Keratinocyte (primary cell): ENCODE measurements around the gene ETF1. TPM values are rescaled to one million over a fixed set of nuclear protein-coding genes. Genes with fewer than 3 reads are reported as not detected.

Source experiments
- DNase-seq: peaks from one replicate; pipeline ENCODE4 v3.0.0-alpha.2; 2011; ENCODE audit warnings: low read depth, missing footprints, low spot score
- FAIRE-seq: peaks from 2 replicates; lab custom pipeline; 2011; peaks lifted over from hg19 to GRCh38; lab: Jason Lieb, UNC
- H2AFZ ChIP-seq: 2 replicates; pipeline ENCODE4 v1.6.0; 2012; ENCODE audit warnings: low read length, control low read depth, inconsistent platforms; ENCODE audit not compliant: control insufficient read depth
- H3K27ac ChIP-seq: 2 replicates; pipeline ENCODE4 v1.5.1; 2011; ENCODE audit warnings: low read length; ENCODE audit not compliant: control insufficient read depth, insufficient read depth
- H3K27me3 ChIP-seq: 3 replicates; pipeline ENCODE4 v1.6.0; 2011; ENCODE audit warnings: low read length; ENCODE audit not compliant: control insufficient read depth, insufficient read depth; ENCODE audit errors: extremely low read depth
- H3K36me3 ChIP-seq, 2 experiments: 2 replicates in 1 of 2; 3 replicates in 1 of 2; pipeline ENCODE4 v1.5.1; 2011; ENCODE audit warnings: low read length in 2 of 2, mild to moderate bottlenecking in 1 of 2; ENCODE audit not compliant: control insufficient read depth in 2 of 2, insufficient read depth in 2 of 2; ENCODE audit errors: extremely low read depth in 1 of 2
- H3K4me1 ChIP-seq: 3 replicates; pipeline ENCODE4 v1.5.1; 2011; ENCODE audit warnings: low read length; ENCODE audit not compliant: control insufficient read depth, insufficient read depth; ENCODE audit errors: extremely low read depth
- H3K4me2 ChIP-seq: 3 replicates; pipeline ENCODE4 v1.6.0; 2011; ENCODE audit warnings: low read depth, low read length; ENCODE audit not compliant: control insufficient read depth, insufficient read depth; ENCODE audit errors: extremely low read depth
- H3K4me3 ChIP-seq, 3 experiments: fragments of 200-600 bp in 1 of 3; sonication (generic) in 1 of 3; 2 replicates in 2 of 3; 3 replicates in 1 of 3; pipeline ENCODE4 v1.5.1; 2011 to 2016; ENCODE audit warnings: low read length in 3 of 3, mild to moderate bottlenecking in 3 of 3, control low read depth in 2 of 3, inconsistent platforms in 1 of 3, low read depth in 1 of 3, mixed read lengths in 1 of 3, mixed run types in 1 of 3, moderate library complexity in 1 of 3; ENCODE audit not compliant: control insufficient read depth in 2 of 3, insufficient read depth in 2 of 3; ENCODE audit errors: extremely low read depth in 1 of 3
- H3K79me2 ChIP-seq: 2 replicates; pipeline ENCODE4 v1.6.0; 2012; ENCODE audit warnings: low read length; ENCODE audit not compliant: control insufficient read depth, insufficient read depth
- H3K9ac ChIP-seq: 3 replicates; pipeline ENCODE4 v1.6.0; 2011; ENCODE audit warnings: low read length; ENCODE audit not compliant: control insufficient read depth, insufficient read depth; ENCODE audit errors: extremely low read depth
- H3K9me1 ChIP-seq: 3 replicates; pipeline ENCODE4 v1.6.0; 2011; ENCODE audit warnings: low read length; ENCODE audit not compliant: control insufficient read depth, insufficient read depth; ENCODE audit errors: extremely low read depth
- H3K9me3 ChIP-seq: 2 replicates; pipeline ENCODE4 v1.5.1; 2012; ENCODE audit warnings: low read depth, low read length; ENCODE audit not compliant: control insufficient read depth
- H4K20me1 ChIP-seq: 3 replicates; pipeline ENCODE4 v1.6.0; 2011; ENCODE audit warnings: low read length; ENCODE audit not compliant: control insufficient read depth, insufficient read depth; ENCODE audit errors: extremely low read depth
- CTCF ChIP-seq, 3 experiments: IDR thresholded peaks in 1 of 3; conservative IDR thresholded peaks in 1 of 3; optimal IDR thresholded peaks in 1 of 3; 2 replicates in 2 of 3; 3 replicates in 1 of 3; pipeline versions ENCODE3 to v1.5.1; 2011; ENCODE audit warnings: low read length in 3 of 3, mild to moderate bottlenecking in 3 of 3, moderate library complexity in 2 of 3, control low read depth in 1 of 3, inconsistent platforms in 1 of 3; ENCODE audit not compliant: insufficient read depth in 2 of 3; ENCODE audit errors: extremely low read depth in 1 of 3
- EZH2 ChIP-seq: IDR thresholded peaks from one replicate; pipeline ENCODE4 v1.6.1; 2012; ENCODE audit warnings: inconsistent platforms, mild to moderate bottlenecking, low read length, moderate library complexity
- dilution Hi-C: fragments of 300-500 bp; cut with MboI; formaldehyde crosslinking; loops from one replicate; pipeline ENCODE4 v1.7.0; 2020; ENCODE audit warnings: low sequenced_read_pairs; ENCODE audit not compliant: extremely low pct_ligation_motif_present
- polyA plus RNA-seq, 5 experiments: library from polyadenylated mRNA; depleted of rRNA in 3 of 5; stranded (reverse) in 3 of 5; stranded (forward) in 1 of 5; unstranded in 1 of 5; fragments of >200 nt; gene quantifications; 1 replicate in 1 of 5; 2 replicates in 3 of 5; 3 replicates in 1 of 5; pipeline versions ENCODE4 v1.2.1 to v1.2.3, GENCODE V29; 2011 to 2012; ENCODE audit warnings: missing spikeins in 2 of 5, low read depth in 1 of 5, low replicate concordance in 1 of 5

Gene ETF1
- polyA plus RNA-seq, 1 donor (not counting 4 experiments of a cell fraction or from before 2014, with no cell fraction given) = 137 TPM

- Histone ChIP-seq H3K4me3 (no peak overlapping the region), H3K4me2 (no peak overlapping the region), H3K36me3 (peaks cover 3 to 5% of the 10 kb centered on the region in 2 experiments), H3K27me3 (no peaks in the 10 kb centered on the region), H3K4me1 (peaks cover 35% of the 10 kb centered on the region), H3K9ac (no peak overlapping the region), H3K27ac (no peak overlapping the region), H2AFZ (no peak overlapping the region), H4K20me1 (peaks cover 5% of the 10 kb centered on the region), H3K79me2 (no peaks in the 10 kb centered on the region), H3K9me1 (peaks cover 2% of the 10 kb centered on the region), H3K9me3 (no peaks in the 10 kb centered on the region)
- TF ChIP-seq CTCF (optimal IDR thresholded peaks at IDR 0.05 in 1 of 3, IDR thresholded peaks at IDR 0.05 in 1 of 3, conservative IDR thresholded peaks at IDR 0.05 in 1 of 3; ENCODE audit: extremely low read depth in 1 of 3, insufficient read depth in 2 of 3, low read length in 3 of 3) (no peak), EZH2 (no peak)
- DNase-seq (no peak), FAIRE-seq (peak; percentile 71)
- dilution Hi-C loops = no loop called here
These were observed 40.9 kb downstream of the ETF1 start for GRCh38 chr5:138502121-138502520.

GRCh38 chr5:138498376-138498775 is 44.7 kb downstream of the ETF1 start:
- H3K4me2 ChIP-seq = no peak overlapping the region
- H3K4me1 ChIP-seq = peaks cover 11% of the 10 kb centered on the region
- H3K9me1 ChIP-seq = no peaks in the 10 kb centered on the region
- DNase-seq (no peak), FAIRE-seq (peak; percentile 51)
- TF ChIP-seq CTCF (optimal IDR thresholded peaks at IDR 0.05 in 1 of 3, IDR thresholded peaks at IDR 0.05 in 1 of 3, conservative IDR thresholded peaks at IDR 0.05 in 1 of 3; ENCODE audit: extremely low read depth in 1 of 3, insufficient read depth in 2 of 3, low read length in 3 of 3) (no peak), EZH2 (no peak)
- no peak overlapping the region for H3K4me3 ChIP-seq
- H3K27me3 ChIP-seq = no peaks in the 10 kb centered on the region
- H2AFZ ChIP-seq = no peak overlapping the region
- no peaks in the 10 kb centered on the region for H3K9me3 ChIP-seq
- dilution Hi-C loops = no loop called here
- H3K79me2 ChIP-seq = no peaks in the 10 kb centered on the region
- H3K9ac ChIP-seq = no peak overlapping the region
- H3K36me3 ChIP-seq = no peaks in the 10 kb centered on the region
- no peaks in the 10 kb centered on the region for H4K20me1 ChIP-seq
- no peak overlapping the region for H3K27ac ChIP-seq
